ENCODE measurements around the gene KIF26B.

GRCh38 chr1:245290836-245291235 is 136.1 kb downstream of the KIF26B start:
- TF ChIP-seq, protein P1, sequence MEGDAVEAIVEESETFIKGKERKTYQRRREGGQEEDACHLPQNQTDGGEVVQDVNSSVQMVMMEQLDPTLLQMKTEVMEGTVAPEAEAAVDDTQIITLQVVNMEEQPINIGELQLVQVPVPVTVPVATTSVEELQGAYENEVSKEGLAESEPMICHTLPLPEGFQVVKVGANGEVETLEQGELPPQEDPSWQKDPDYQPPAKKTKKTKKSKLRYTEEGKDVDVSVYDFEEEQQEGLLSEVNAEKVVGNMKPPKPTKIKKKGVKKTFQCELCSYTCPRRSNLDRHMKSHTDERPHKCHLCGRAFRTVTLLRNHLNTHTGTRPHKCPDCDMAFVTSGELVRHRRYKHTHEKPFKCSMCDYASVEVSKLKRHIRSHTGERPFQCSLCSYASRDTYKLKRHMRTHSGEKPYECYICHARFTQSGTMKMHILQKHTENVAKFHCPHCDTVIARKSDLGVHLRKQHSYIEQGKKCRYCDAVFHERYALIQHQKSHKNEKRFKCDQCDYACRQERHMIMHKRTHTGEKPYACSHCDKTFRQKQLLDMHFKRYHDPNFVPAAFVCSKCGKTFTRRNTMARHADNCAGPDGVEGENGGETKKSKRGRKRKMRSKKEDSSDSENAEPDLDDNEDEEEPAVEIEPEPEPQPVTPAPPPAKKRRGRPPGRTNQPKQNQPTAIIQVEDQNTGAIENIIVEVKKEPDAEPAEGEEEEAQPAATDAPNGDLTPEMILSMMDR (IDR thresholded peaks at IDR 0.05): no peak
- TF ChIP-seq POLR2A (IDR thresholded peaks at IDR 0.05): no peak
